ENCODE measurements around the gene ZNF831.

GRCh38 chr20:59177266-59178250 is 13.9 kb downstream of the ZNF831 start:
- TF ChIP-seq POLR2AphosphoS5 (IDR thresholded peaks at IDR 0.05; ENCODE audit: low read depth, low read length): no peak
- no peak for TF ChIP-seq TAF1 (IDR thresholded peaks at IDR 0.05; ENCODE audit: borderline replicate concordance, low read depth, low read length)
- TF ChIP-seq POLR2A (IDR thresholded peaks at IDR 0.05; ENCODE audit: low read depth, low read length): no peak
